Esophagus muscularis mucosa (tissue), 4 donors: ENCODE results near the gene LRP8. TPM values are rescaled to one million over a fixed set of nuclear protein-coding genes. Genes with fewer than 3 reads are reported as not detected.

ENCODE experiments used
- DNase-seq: peaks from one replicate; pipeline ENCODE4 v3.0.0-alpha.2; 2017; ENCODE audit errors: extremely low spot score
- H3K27ac ChIP-seq, 4 donors: fragments of 200-600 bp; sonication (generic); replicated peaks in 1 of 4; 1 replicate in 3 of 4; 2 replicates in 1 of 4; pipeline ENCODE4 v1.5.1; 2016 to 2019; ENCODE audit warnings: mild to moderate bottlenecking in 1 of 4
- H3K27me3 ChIP-seq, 4 donors: fragments of 200-600 bp; sonication (generic); one replicate each; pipeline versions ENCODE4 v1.5.1 to v1.6.0; 2016 to 2019
- H3K36me3 ChIP-seq, 4 donors: fragments of 200-600 bp; sonication (generic); one replicate each; pipeline ENCODE4 v1.5.1; 2016 to 2019
- H3K4me1 ChIP-seq, 4 donors: fragments of 200-600 bp; sonication (generic); one replicate each; pipeline ENCODE4 v1.5.1; 2016 to 2019
- H3K4me3 ChIP-seq, 4 donors: fragments of 200-600 bp; sonication (generic); 1 replicate in 2 of 4; 2 replicates in 2 of 4; pipeline ENCODE4 v1.5.1; 2016 to 2019; ENCODE audit warnings: mild to moderate bottlenecking in 4 of 4, moderate library complexity in 1 of 4
- H3K9me3 ChIP-seq, 4 donors: fragments of 200-600 bp; sonication (generic); 1 replicate in 3 of 4; 2 replicates in 1 of 4; pipeline ENCODE4 v1.5.1; 2016 to 2019
- EP300 ChIP-seq: sonication (generic); formaldehyde crosslinking; IDR thresholded peaks from one replicate; pipeline ENCODE4 v1.6.1; 2017; ENCODE audit warnings: antibody characterized with exemption
- POLR2A ChIP-seq: fragments of 450-650 bp; IDR thresholded peaks from one replicate; pipeline ENCODE4 v1.6.1; 2017; ENCODE audit warnings: antibody characterized with exemption, moderate library complexity, mild to moderate bottlenecking, low read depth
- POLR2AphosphoS5 ChIP-seq, 2 donors: sonication (generic); formaldehyde crosslinking; IDR thresholded peaks; one replicate each; pipeline ENCODE4 v1.6.1; 2017; ENCODE audit warnings: antibody characterized with exemption in 2 of 2
- WGBS: methylation state at CpG from one replicate; pipeline ENCODE4 v1.1.5; 2018; 5-methylcytosine and 5-hydroxymethylcytosine counted together
- intact Hi-C: fragments of 100-400 bp; cut with DNase I; formaldehyde crosslinking; loops from one replicate; pipeline ENCODE4 v1.15.1; 2023
- total RNA-seq, 4 donors: library from RNA; depleted of rRNA; stranded (reverse); fragments of >200 nt; gene quantifications; one replicate each; pipeline versions ENCODE4 v1.1.0 to v1.2.1, GENCODE V29; 2016
- TF ChIP-seq, protein P1 (sequence below), 3 experiments: fragments of 200-600 bp in 2 of 3; fragments of 450-650 bp in 1 of 3; sonication (generic) in 2 of 3; IDR thresholded peaks; one replicate each; pipeline ENCODE4 v1.5.1; 2017 to 2019; ENCODE audit warnings: antibody characterized with exemption in 3 of 3, mild to moderate bottlenecking in 2 of 3, moderate library complexity in 1 of 3

The LRP8 gene
- total RNA-seq, 4 donors from 2014 or later = 0.83 to 6.0 (median 1.9) TPM

DNA sequence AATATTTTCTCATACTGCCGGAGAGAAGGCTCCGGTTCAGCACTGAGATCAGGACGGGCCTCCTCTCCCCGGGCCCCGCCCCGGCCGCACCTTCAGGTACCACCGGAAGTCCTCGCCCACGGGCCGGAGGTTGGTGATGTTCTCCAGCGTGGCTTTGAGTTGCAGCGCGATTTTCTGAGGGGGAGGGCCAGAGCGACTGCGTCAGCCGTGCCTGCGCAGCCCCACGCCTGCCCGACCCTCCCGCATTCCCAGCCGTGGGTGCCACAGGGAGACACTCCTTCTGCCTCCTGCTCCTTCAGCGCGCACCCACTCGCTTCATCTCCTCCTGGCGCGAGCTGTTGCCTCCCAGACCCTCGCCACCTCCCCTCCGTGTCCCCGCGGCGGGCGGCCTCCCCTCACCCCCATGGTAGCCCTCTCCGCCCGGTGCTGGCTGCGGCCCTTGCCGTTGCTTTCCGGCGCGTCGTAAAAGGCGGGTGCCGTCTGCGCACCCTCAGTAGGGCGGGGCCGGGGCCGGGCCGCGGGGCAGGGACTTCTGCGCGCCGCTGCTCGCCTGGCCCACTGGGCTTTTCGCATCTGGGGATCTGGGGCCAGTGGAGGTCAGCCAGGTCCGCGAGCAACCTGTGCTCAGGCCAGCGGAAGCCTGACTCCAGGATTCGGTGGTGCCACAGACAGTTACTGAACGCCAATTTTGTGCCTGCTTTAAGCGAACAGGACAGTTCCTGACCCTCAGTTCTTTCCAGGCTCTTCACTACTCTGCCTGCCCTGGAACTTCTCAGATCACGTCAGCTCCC is 107.5 kb downstream of the LRP8 start, which contains the start of gene CZIB:
CZIB (minus strand) TSS at position 464 of the 791 bp plus-strand sequence; CDS start at position 405, 59 bp downstream.
- WGBS = 0% methylated on average over 29 of the region's 61 CpGs
- H3K4me3 ChIP-seq = peak within 1 kb of the TSS; percentile 71 to 98 (median 84)
- DNase-seq = peak; percentile 96
- H3K27me3 ChIP-seq = no peaks in the 10 kb centered on the region
- intact Hi-C loops = no loop called here
- H3K27ac ChIP-seq = peak within 1 kb of the TSS; percentile 93 to 98 (median 98)
- TF ChIP-seq POLR2A = peak; percentile 91
- TF ChIP-seq EP300 = no peak
- TF ChIP-seq, protein P1, sequence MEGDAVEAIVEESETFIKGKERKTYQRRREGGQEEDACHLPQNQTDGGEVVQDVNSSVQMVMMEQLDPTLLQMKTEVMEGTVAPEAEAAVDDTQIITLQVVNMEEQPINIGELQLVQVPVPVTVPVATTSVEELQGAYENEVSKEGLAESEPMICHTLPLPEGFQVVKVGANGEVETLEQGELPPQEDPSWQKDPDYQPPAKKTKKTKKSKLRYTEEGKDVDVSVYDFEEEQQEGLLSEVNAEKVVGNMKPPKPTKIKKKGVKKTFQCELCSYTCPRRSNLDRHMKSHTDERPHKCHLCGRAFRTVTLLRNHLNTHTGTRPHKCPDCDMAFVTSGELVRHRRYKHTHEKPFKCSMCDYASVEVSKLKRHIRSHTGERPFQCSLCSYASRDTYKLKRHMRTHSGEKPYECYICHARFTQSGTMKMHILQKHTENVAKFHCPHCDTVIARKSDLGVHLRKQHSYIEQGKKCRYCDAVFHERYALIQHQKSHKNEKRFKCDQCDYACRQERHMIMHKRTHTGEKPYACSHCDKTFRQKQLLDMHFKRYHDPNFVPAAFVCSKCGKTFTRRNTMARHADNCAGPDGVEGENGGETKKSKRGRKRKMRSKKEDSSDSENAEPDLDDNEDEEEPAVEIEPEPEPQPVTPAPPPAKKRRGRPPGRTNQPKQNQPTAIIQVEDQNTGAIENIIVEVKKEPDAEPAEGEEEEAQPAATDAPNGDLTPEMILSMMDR (IDR thresholded peaks at IDR 0.05) = no peak
- peak; percentile 96 to 98 for TF ChIP-seq POLR2AphosphoS5 (IDR thresholded peaks at IDR 0.05)
- no peaks in the 10 kb centered on the region for H3K9me3 ChIP-seq
- H3K4me1 ChIP-seq = peaks cover 15 to 28% (median 19%) of the 10 kb centered on the region in 4 donors
- H3K36me3 ChIP-seq = peaks cover 3 to 35% (median 30%) of the 10 kb centered on the region in 4 donors

DNA sequence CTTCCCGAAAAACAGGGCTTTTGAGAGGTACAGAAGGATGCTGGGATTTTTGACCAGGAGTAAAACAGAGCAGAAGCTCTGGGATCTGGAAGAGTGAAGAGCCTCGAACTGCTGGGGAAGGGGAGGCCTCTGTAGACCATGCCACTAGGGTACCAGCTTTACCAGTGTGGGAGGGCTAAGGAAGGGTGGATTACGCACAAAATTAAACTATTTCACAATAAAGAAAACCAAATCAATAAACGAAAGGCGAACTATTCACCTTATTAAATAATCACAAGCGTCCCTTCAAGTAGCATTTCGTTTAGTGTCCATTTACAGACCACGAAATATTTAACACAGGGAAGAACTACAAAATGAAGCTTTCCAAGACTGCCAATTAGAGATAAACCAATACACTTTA is 108.2 kb downstream of the LRP8 start:
- H3K27ac ChIP-seq = peak overlapping the region; percentile 93 to 98 (median 98)
- no peaks in the 10 kb centered on the region for H3K27me3 ChIP-seq
- peaks cover 8 to 41% (median 36%) of the 10 kb centered on the region in 4 donors for H3K36me3 ChIP-seq
- peak overlapping the region; percentile 71 to 98 (median 84) for H3K4me3 ChIP-seq
- no peak for DNase-seq
- WGBS = 26% methylated on average over 8 of the region's 8 CpGs
- intact Hi-C loops = no loop called here
- H3K4me1 ChIP-seq = peaks cover 15 to 28% (median 19%) of the 10 kb centered on the region in 4 donors
- H3K9me3 ChIP-seq = no peaks in the 10 kb centered on the region
- TF ChIP-seq EP300 (no peak), POLR2A (no peak), POLR2AphosphoS5 (IDR thresholded peaks at IDR 0.05) (no peak)
- TF ChIP-seq, protein P1 (IDR thresholded peaks at IDR 0.05) = no peak

DNA sequence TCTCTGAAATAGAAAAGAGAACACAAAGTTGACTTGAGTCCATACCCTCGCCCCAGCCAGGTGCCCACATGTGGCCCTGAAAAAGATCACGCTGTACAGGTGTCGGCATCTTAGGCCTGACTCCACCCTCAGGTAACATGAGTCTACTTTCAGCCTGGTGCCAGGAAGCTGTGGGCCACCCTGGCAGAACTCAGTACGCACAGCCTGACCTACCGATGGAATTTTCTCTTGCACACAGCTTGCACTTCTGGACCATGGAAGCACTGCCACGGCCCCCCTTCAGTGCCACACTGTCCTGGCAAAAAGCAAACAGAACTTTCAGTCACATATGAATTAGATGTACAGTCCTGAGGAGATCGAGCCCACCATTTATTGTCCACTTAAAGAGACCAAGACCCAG is 109.7 kb downstream of the LRP8 start:
- TF ChIP-seq EP300 (no peak), POLR2A (no peak), POLR2AphosphoS5 (IDR thresholded peaks at IDR 0.05) (no peak)
- TF ChIP-seq, protein P1 (IDR thresholded peaks at IDR 0.05) = no peak
- H3K4me3 ChIP-seq = no peak overlapping the region
- WGBS = 86% methylated on average over 7 of the region's 7 CpGs
- H3K9me3 ChIP-seq = no peaks in the 10 kb centered on the region
- peaks cover 22 to 56% (median 51%) of the 10 kb centered on the region in 4 donors for H3K36me3 ChIP-seq
- H3K4me1 ChIP-seq = peaks cover 15 to 28% (median 19%) of the 10 kb centered on the region in 4 donors
- no peak overlapping the region for H3K27ac ChIP-seq
- DNase-seq = no peak
- intact Hi-C loops = no loop called here
- H3K27me3 ChIP-seq = no peaks in the 10 kb centered on the region

DNA sequence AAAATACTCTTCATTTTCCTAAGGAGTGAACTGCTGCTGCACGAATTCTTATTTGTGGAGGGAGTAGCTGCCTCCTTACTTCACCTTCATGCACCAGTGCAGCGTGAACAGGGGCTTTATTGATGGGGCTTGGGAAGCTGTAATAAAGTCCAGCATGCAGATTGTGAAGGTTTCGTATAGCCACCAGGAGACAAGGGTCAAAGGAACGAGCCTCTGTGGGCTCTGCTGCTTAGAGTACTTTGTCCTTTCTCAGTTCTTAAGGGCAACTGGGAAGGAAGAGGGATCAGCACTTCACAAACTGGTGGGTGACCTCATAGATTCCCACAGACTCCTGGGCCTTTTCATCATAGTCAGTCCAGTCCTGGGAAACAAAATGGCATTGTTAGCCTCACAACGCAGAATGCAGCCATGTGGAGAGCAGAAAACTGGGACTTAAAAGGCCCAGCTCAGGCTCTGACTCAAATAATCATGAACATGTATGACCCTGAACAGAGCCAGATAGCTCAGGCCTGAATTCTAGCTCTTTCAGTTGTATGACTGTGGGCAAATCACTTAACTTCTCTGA is 113.4 kb downstream of the LRP8 start:
- TF ChIP-seq POLR2AphosphoS5 (IDR thresholded peaks at IDR 0.05) (no peak), EP300 (no peak), POLR2A (no peak)
- TF ChIP-seq, protein P1 (IDR thresholded peaks at IDR 0.05) = no peak

More for the DNA sequence above, 113.4 kb downstream of the LRP8 start:
- Histone ChIP-seq H3K36me3 (peaks cover 45 to 94% (median 87%) of the 10 kb centered on the region in 4 donors), H3K27ac (no peak overlapping the region), H3K4me3 (no peak overlapping the region), H3K4me1 (peaks cover 3 to 14% (median 8%) of the 10 kb centered on the region in 4 donors), H3K9me3 (no peaks in the 10 kb centered on the region), H3K27me3 (no peaks in the 10 kb centered on the region)
- DNase-seq = no peak
- intact Hi-C loops = no loop called here
- WGBS = 78% methylated on average over 5 of the region's 5 CpGs
